ENCODE results near the gene SLC25A21.

GRCh38 chr14:37201724-37202123 is 29.3 kb upstream of the SLC25A21 start:
- TF ChIP-seq POLR2A (IDR thresholded peaks at IDR 0.05) (no peak), POLR2AphosphoS5 (IDR thresholded peaks at IDR 0.05) (no peak)
- TF ChIP-seq, protein P1, sequence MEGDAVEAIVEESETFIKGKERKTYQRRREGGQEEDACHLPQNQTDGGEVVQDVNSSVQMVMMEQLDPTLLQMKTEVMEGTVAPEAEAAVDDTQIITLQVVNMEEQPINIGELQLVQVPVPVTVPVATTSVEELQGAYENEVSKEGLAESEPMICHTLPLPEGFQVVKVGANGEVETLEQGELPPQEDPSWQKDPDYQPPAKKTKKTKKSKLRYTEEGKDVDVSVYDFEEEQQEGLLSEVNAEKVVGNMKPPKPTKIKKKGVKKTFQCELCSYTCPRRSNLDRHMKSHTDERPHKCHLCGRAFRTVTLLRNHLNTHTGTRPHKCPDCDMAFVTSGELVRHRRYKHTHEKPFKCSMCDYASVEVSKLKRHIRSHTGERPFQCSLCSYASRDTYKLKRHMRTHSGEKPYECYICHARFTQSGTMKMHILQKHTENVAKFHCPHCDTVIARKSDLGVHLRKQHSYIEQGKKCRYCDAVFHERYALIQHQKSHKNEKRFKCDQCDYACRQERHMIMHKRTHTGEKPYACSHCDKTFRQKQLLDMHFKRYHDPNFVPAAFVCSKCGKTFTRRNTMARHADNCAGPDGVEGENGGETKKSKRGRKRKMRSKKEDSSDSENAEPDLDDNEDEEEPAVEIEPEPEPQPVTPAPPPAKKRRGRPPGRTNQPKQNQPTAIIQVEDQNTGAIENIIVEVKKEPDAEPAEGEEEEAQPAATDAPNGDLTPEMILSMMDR (IDR thresholded peaks at IDR 0.05): no peak

All from stomach (tissue), 4 donors.